DMS 273 treated with DMSO at 0.1 percent for 48 hours (cell line): ENCODE data around the gene PLEKHM3.

Source experiments
- DNase-seq: peaks from one replicate; lab custom pipeline; 2025; lab: John Stamatoyannopoulos, UW

PLEKHM3 gene

GRCh38 chr2:207993151-207993763 is 32.1 kb downstream of the PLEKHM3 start:
- no peak for DNase-seq

GRCh38 chr2:207991944-207992343 is 33.4 kb downstream of the PLEKHM3 start:
- no peak for DNase-seq

GRCh38 chr2:207990784-207991183 is 34.5 kb downstream of the PLEKHM3 start:
- no peak for DNase-seq

- no peak for DNase-seq
Observed at GRCh38 chr2:207988975-207989374, 36.4 kb downstream of the PLEKHM3 start.

GRCh38 chr2:207987025-207987716 is 38.2 kb downstream of the PLEKHM3 start:
- no peak for DNase-seq

GRCh38 chr2:207984765-207985480 is 40.4 kb downstream of the PLEKHM3 start:
- DNase-seq, result no peak

- DNase-seq, result no peak
Observed at GRCh38 chr2:207983641-207984042, 41.7 kb downstream of the PLEKHM3 start.

- DNase-seq, result no peak
Observed at GRCh38 chr2:207978177-207978948, 47.0 kb downstream of the PLEKHM3 start.

- DNase-seq, result no peak
Observed at GRCh38 chr2:207975921-207976320, 49.4 kb downstream of the PLEKHM3 start.

GRCh38 chr2:207974216-207974605 is 51.1 kb downstream of the PLEKHM3 start:
- DNase-seq, result no peak

- no peak for DNase-seq
Observed at GRCh38 chr2:207970826-207971180, 54.5 kb downstream of the PLEKHM3 start.

GRCh38 chr2:207970147-207970825 is 55.0 kb downstream of the PLEKHM3 start:
- no peak for DNase-seq

GRCh38 chr2:207969249-207969648 is 56.1 kb downstream of the PLEKHM3 start:
- no peak for DNase-seq

- no peak for DNase-seq
Observed at GRCh38 chr2:207967121-207967520, 58.2 kb downstream of the PLEKHM3 start.

GRCh38 chr2:207960911-207961310 is 64.4 kb downstream of the PLEKHM3 start:
- no peak for DNase-seq

GRCh38 chr2:207960090-207960489 is 65.2 kb downstream of the PLEKHM3 start:
- DNase-seq, result no peak

GRCh38 chr2:207956771-207957170 is 68.6 kb downstream of the PLEKHM3 start:
- DNase-seq, result no peak

GRCh38 chr2:207955456-207955855 is 69.9 kb downstream of the PLEKHM3 start:
- DNase-seq, result no peak

GRCh38 chr2:207953354-207953753 is 72.0 kb downstream of the PLEKHM3 start:
- no peak for DNase-seq

GRCh38 chr2:207952564-207953345 is 72.6 kb downstream of the PLEKHM3 start:
- DNase-seq, result no peak
